HG03460 (cell line): ENCODE measurements around the gene MMAB.

Experiments used
- ATAC-seq: cut with Tn5 transposase; IDR thresholded peaks from one replicate; pipeline ENCODE4 v1.9.1; 2021; ENCODE audit not compliant: unreplicated experiment

MMAB gene

DNA sequence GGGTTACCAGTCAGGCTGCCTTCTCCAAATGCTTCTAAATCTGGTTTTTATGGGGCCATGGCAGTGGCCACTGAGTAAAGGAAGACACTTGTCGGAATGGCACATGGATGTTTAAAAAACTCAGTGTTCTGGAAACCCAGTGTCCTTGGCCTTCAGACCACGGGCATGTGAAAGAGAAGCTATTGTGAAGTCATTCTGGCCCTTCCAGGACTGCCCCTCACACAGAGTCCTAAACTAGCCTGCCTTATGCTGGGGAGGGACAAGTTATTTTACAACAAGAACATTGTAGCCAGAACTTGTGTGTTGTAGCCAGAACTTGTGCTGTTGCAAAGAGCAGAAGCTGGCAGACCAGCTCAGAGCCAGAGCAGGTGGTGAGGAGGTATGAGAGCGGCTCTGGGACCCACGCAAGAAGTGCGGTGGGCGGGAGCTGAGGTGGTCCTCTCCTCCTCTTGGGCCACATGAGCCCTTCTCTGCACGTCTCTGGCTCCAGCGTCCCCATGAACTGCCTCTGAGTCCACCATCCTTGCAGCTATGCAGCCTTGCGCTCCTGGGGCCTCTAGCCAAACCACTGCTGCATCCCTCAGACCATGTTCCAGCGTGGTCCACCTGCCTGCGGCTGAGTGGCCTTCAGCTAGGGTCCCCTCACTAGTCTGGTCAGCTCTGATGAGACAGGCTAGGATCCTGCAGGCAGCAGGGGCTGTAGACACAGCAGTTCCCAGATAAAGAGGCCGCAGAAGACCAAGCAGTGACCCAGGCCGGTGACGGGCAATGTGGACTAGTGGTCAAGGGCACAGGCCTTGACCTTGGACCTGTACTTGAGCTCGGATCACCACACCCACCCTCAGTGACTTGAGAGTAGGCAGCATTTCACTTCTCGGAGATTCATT, 32.5 kb downstream of the MMAB start:
- ATAC-seq, result no peak

DNA sequence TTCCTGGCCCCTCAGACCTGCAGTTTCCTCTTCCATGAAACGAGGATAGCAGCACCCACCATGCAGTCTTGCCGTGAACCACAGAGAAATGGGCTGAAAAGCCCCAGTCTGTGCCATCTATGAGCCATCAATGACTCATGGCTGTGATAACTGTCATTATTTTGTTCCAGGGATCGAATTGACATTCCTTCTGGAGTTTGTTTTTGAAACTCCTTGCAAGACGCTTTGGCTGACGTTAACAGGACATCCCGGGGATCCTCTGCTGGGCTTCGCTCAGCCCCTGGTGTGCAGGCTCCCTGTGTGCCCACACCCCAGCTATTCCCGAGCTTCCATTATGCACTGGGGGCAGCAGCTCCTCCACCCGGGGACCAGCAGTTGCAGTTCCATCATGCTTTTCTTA, 33.8 kb downstream of the MMAB start:
- ATAC-seq, result no peak

- ATAC-seq, result no peak
These were observed 35.0 kb downstream of the MMAB start for GRCh38 chr12:109538191-109538863.

DNA sequence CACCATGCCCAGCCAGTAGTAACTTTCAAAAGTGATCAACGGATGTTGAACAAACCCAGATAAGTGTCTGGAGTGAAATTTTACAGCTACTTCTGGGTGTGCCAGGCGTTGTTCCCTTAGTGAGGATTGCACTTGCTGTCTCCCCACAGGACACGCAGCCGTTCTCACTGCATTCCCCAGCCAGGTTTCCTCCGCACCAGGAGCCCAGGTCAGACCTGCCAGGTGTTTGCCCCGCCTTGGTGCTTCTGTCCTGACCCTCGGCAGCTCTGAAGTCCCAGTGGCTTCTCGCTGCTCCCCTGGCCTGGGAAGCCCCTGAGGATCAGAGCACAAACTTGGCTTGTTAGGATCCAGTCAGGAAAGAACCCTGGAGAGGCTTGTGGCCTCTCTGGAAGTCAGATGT, 36.2 kb downstream of the MMAB start:
- ATAC-seq, result no peak

DNA sequence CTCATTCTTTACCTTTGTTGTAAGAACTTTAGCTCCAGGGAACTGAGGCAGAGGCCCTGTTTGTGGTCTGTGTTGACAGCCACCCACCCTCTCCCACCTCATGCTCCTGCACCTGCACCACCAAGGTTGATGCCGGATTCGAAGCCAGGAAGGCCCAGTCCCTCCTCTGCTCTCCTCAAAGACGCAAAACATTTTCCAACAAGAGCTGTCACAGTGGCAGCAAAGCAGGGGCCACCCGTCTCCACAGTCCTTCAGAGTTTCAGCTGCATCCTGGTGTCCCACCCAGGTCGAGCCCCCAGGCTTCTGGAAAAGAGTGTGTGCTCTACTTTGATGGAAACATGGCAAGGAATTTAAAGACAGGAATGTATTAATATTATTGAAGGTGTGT, 37.4 kb downstream of the MMAB start:
- ATAC-seq, result no peak

GRCh38 chr12:109535231-109535862, 38.0 kb downstream of the MMAB start:
- ATAC-seq, result no peak

DNA sequence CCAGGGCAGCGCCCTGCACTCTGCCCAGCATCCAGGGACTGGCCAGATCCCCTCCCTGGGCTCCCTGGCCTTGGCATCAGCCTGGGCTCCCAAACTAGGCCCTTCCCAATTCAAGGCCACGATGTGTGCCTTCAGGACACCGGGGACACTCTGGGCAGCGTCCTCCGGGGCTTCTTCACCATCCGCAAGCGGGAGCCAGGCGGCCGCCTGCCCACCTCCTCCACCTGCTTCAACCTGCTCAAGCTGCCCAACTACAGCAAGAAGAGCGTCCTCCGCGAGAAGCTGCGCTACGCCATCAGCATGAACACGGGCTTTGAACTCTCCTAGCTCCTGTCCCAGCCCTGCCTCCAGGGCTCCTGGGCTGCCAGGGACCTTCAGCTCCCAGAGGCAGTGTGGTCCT, 38.8 kb downstream of the MMAB start:
- ATAC-seq, result no peak

- ATAC-seq, result no peak
These were observed 39.9 kb downstream of the MMAB start for GRCh38 chr12:109533487-109533740.

DNA sequence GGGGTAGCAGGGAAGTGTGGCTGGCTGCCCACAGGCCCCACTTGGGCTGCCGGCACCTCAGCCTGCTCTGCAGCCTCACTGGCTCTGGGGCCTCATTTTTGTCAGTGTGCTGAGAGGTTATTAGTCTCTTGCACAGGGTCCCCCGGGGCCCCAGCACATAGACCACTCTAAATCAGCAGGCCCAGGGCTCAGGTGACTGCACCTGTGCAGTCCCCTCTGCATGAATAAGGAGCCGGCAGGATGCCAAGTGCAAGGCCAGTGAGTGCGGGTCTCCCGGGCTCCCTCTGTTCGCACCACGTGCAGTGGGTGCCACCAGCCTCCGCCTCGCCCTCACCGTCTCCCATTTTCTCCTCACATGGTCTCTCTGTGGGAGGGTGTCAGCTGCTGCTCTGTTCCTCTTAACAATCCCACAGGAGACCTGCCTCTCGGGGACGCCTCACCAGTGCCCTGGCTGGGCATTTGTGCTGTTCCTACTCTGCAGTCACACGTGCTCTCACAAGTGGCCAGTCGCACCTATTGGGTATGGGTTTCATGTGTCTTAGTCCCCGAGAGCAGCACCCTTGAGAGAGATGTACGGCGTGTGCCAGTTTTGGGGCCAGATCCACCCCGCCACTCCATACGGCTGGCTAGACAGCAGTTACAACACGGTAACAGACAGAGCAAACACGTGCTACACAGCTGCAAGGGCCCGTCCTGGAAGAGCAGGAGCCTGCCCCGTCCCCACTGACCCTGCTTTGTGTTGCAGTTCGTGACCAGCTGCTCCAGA, 40.4 kb downstream of the MMAB start:
- no peak for ATAC-seq

GRCh38 chr12:109531411-109531810, 41.9 kb downstream of the MMAB start:
- no peak for ATAC-seq

- ATAC-seq, result no peak
These were observed 43.3 kb downstream of the MMAB start for GRCh38 chr12:109529691-109530640.

GRCh38 chr12:109527489-109528123, 45.7 kb downstream of the MMAB start:
- no peak for ATAC-seq

GRCh38 chr12:109525279-109525585, 48.1 kb downstream of the MMAB start:
- ATAC-seq, result no peak

DNA sequence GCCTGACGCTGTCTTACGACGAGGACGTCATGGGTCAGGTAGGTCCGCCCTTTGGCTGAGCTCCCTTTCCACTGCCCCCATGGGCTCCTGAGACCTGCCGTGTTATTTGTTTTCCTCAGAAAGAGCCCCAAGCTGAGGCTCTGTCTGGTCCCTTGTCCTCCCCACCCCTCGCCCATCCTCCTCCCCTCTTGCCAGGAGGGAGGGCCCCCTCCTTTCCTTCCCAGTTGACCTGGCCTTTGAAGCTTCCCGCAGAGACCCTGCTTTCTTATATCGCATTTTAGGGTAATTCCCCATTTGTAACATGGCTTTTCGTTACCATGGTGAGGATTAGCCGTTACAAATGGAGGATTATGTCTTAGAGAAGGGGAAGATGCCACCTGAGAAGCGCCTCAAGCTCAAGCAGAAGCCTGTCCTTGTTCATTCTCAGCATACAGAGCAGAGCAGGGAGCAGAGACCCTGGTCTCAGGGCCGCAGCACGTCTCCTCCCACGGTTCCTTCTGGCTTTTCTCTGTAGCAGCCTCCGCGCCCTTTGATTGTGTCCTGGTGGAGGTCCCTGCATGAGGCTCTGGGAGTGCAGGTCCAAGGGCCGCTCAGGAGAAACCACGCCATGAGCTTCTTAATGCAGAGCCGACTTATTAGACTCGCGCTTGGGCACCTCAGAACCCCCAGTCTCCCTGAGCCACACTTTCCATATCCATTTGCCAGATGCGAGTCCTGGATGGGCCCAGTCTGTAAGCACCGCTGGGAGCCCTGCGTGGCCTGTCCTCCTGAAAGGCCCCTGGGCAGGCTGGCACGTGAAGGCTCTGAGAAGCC, 48.6 kb downstream of the MMAB start:
- no peak for ATAC-seq

DNA sequence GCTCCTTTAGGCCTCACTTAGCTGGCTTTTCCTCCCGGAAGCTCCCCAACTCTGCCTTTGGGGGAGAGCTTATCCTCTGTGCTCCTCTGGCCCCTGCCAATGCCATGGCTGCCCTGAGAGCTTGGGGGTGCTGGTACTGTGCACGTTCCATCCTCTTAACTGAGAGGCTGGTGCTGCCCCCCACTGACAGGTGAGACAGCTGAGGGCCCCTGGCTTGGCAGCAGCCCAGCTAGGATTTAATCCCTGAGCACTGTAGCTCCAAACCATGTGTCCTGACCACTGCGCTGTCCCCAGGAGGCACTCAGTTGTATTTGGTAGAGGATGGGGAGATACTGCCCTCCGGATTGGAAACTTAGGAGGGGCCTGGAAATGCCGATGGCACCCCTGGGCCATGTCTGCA, 49.8 kb downstream of the MMAB start:
- ATAC-seq, result no peak

GRCh38 chr12:109523071-109523470, 50.2 kb downstream of the MMAB start:
- no peak for ATAC-seq

DNA sequence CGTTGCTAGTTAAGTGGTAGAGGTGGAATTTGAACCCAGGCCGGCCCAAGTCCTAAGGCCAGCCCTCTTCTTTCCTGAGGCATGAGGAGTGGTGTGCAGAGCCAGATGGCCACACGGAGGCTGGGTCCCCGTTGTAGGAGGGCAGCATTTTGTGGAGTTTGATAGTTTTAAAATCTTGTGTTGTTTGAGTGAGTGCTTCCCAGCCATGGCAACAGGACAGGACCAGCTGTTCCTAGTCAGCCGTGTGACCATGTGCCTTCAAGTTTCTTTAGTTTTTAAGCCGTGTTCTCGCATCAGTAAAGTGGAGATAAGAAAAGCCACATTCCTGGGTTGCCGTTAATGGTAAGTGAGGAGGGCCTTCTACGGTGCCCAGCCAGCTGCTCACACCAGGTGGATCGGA, 51.5 kb downstream of the MMAB start:
- no peak for ATAC-seq

GRCh38 chr12:109519787-109520186, 53.5 kb downstream of the MMAB start:
- ATAC-seq, result no peak
